ENCODE data around the gene PATJ.
"Not testable (repeated sequence)": the region's sequence is repeated elsewhere in the genome, so short reads cannot be mapped to it uniquely, and the experiment has no call there.

The PATJ gene, protein sequence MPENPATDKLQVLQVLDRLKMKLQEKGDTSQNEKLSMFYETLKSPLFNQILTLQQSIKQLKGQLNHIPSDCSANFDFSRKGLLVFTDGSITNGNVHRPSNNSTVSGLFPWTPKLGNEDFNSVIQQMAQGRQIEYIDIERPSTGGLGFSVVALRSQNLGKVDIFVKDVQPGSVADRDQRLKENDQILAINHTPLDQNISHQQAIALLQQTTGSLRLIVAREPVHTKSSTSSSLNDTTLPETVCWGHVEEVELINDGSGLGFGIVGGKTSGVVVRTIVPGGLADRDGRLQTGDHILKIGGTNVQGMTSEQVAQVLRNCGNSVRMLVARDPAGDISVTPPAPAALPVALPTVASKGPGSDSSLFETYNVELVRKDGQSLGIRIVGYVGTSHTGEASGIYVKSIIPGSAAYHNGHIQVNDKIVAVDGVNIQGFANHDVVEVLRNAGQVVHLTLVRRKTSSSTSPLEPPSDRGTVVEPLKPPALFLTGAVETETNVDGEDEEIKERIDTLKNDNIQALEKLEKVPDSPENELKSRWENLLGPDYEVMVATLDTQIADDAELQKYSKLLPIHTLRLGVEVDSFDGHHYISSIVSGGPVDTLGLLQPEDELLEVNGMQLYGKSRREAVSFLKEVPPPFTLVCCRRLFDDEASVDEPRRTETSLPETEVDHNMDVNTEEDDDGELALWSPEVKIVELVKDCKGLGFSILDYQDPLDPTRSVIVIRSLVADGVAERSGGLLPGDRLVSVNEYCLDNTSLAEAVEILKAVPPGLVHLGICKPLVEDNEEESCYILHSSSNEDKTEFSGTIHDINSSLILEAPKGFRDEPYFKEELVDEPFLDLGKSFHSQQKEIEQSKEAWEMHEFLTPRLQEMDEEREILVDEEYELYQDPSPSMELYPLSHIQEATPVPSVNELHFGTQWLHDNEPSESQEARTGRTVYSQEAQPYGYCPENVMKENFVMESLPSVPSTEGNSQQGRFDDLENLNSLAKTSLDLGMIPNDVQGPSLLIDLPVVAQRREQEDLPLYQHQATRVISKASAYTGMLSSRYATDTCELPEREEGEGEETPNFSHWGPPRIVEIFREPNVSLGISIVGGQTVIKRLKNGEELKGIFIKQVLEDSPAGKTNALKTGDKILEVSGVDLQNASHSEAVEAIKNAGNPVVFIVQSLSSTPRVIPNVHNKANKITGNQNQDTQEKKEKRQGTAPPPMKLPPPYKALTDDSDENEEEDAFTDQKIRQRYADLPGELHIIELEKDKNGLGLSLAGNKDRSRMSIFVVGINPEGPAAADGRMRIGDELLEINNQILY (N-terminal part only)

GRCh38 chr1:61741711-61742619 lies at the start of gene PATJ:
TSS of gene PATJ (plus strand) at chr1:61742480. CDS start at chr1:61762893, 20,413 bp downstream.
- DNase-seq: peak; percentile 47

- no peak for DNase-seq
Measured at GRCh38 chr1:61699911-61700851, 42.1 kb upstream of the PATJ start.

- DNase-seq: no peak
Measured at GRCh38 chr1:61708953-61709907, 33.0 kb upstream of the PATJ start.

DNA sequence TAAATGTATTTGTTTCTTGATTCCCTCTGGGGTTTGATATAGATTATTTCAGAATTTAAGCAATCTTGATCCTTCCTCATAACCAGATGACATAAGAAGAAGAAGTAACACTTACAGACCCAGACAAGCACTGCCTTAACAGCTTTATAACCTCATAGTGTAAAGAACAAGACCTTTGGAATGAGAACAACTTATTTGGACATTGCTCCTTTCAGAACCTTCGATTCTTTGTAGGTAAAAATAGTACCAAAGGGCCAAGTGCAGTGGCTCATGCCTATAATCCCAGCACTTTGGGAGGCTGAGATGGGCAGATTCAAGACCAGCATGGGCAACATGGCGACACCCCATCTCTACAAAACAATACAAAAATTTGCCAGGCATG lies 32.4 kb upstream of the PATJ start:
- no peak for DNase-seq

GRCh38 chr1:61711257-61711656 lies 31.0 kb upstream of the PATJ start:
- DNase-seq: not testable (repeated sequence)

DNA sequence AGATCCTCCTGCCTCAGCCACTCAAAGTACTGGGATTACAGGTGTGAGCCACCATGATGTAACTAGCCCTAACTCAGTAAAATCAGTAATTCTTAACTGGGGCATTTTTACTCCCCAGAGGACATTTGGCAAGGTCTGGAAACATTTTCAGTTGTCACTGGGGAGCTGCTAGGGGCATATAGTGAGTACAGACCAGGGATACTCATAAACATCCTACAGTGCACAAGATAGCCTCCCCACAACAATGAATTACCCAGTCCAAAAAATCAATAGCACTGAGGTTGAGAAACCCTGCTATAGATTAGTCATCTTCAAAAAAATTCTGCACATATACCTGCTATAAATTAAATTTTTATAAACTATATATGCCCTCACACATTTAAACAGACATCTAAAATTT lies 30.3 kb upstream of the PATJ start:
- no peak for DNase-seq

DNA sequence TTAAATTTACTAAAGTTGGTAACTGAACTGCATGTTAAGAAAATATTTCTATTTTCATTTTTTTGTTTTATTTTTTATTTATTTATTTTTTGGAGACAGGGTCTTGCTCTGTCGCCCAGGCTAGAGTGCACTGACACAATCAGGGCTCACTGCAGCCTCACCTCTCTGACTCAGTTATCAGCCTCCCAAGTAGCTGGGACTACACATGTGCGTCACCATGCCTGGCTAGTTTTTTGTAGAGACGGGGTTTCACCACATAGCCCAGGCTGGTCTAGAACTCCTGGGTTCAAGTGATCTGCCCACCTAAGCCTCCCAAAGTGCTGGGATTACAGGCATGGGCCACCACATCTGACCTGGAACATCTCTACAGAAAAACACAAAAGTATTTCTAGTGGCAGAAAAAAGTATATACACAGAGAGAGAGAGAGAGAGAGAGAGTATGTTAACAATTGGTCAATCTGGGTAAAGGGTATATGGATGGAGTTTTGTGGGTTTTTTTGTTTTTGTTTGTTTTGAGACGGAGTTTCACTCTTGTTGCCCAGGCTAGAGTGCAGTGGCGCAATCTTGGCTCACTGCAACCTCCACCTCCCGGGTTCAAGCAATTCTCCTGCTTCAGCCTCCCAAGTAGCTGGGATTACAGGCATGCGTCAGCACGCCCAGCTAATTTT lies 23.1 kb upstream of the PATJ start:
- not testable (repeated sequence) for DNase-seq

GRCh38 chr1:61724506-61724812 lies 17.8 kb upstream of the PATJ start:
- peak; percentile 27 for DNase-seq

- DNase-seq: peak; percentile 90
Measured at GRCh38 chr1:61724813-61725694, 17.2 kb upstream of the PATJ start, which contains the start of gene TM2D1. TSS of gene TM2D1 (minus strand) at chr1:61725141. CDS start at chr1:61725120, 21 bp downstream.

DNA sequence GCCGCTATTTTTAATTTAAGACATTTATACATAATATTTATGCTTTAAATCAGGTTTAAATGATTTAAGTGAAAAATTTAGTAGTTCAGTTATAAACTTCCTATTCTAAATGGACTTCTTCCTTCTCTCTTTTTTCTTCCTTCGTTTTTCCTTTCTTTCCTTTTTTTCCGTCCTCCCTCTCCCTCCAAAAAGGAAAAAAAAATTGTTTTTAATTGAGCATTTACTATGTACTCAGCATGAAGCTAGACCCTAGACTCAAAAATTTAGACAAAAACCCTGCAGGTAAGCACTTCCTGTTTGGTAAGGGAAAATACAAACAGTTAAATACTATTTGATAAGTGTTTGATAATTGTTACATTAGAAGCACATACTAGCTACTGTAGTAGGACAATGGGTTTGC lies 14.7 kb upstream of the PATJ start:
- DNase-seq: no peak

DNA sequence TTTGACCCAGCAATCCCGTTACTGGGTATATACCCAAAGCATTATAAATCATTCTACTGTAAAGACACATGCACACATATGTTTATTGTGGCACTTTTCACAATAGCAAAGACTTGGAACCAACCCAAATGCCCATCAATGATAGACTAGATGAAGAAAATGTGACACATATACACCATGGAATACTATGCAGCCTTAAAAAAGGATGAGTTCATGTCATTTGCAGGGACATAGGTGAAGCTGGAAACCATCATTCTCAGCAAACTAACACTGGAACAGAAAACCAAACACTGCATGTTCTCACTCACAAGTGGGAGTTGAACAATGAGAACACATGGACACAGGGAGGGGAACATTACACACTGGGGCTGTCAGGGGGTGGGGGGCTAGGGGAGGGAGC lies 11.6 kb upstream of the PATJ start:
- not testable (repeated sequence) for DNase-seq

DNA sequence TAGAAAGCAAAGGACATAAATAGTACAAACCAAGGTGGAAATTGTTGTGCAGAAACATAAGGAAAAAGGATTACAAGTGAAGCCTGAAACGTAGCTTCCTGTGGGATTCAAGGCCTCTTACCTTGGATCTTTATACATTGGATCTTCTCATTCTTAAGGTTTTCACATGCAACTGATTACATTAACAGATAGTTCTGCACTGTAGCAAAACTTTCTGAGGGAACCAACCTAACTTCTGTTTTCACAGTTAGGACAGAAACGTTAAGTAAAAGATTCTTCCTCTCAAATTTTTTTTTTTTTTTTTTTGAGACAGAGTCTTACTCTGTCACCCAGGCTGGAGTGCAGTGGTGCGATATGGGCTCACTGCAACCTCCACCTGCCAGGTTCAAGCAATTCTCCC lies 9.6 kb upstream of the PATJ start:
- DNase-seq: no peak

DNA sequence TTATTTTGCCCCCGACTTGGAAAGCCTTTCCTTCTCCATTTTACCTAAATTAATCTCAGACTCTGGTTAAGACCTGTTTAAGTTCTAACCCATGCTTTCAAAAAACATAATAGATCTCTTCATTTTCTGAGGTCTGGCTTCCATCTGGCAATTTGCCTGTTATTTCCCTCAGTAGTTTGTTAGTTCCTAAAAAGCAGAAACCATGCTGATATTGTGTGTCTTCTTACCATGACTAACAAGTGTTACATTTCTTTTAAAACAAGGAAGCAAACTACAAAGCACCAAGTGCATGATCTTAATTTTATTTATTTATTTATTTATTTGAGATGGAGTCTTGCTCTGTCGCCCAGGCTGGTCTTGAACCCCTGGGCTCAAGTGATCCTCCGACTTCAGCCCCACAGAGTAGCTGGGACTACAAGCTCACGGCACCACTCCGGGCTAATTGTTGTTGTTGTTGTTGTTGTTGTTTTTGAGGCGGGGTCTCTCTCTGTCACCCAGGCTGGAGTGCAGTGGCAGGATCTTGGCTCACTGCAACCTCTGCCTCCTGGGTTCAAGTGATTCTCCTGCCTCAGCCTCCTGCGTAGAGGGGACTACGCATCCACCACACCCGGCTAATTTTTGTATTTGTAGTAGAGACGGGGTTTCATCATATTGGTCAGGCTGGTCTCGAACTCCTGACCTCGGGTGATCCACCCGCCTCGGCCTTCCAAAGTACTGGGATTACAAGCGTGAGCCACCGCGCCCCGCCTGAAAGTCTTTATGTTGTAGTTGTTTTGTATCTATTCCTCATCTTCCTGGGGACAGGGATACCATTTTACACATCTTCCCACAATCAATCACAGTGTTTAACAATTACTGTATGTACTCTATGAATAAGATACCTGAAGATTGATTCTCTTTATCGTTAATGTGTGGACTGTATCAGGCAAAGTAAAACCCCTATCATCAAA lies 1.3 kb upstream of the PATJ start:
- DNase-seq: no peak

DNA sequence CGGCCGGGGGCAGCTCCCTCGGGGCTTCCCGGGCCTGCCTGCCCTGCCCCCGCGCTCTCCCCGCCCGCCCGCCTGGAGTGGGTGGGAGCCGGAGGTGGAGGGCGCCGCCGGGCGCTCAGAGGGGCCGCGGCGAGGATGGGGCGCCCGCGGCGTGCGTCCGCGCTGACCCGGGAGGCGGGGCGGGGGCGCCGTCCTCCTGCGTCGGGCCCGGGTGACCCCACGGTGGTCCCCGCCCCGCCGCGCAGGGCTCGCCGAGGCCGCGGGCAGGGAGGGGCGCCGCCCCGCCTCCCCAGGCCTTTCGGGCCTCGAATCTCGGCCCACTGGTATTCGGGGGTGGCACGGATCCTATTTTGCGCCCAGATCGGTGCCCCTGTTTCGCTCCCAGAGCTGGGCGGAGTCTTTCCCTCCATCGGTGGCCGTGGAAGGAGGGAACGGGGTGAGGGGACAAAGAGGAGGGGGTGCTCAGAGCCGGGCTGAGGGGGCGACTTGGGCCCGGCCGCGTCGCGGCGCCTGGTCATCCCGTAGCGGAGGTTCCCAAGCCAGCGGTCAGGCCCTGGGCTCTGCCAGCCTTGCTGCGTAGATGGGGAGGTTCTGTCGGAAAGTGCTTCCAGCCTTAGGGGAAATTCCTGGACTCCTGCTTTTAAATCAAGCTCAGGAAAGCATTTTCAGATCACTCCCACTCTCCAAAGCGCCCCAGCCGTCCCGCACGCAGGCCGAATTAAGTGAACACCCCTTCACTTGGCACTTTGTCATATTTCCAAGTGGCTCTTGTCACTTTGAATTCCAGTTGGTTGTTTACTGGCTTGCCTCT lies 545 bp downstream of the PATJ start:
- DNase-seq: no peak

GRCh38 chr1:61743431-61743705 lies 1.1 kb downstream of the PATJ start:
- DNase-seq: no peak

Measured in NCI-H748 treated with DMSO at 0.1 percent for 48 hours (cell line).